Measurements from ENCODE around the gene SRGAP3.
A peak's percentile ranks its signal among the peaks of the same experiment; 100 is the strongest.

The SRGAP3 gene

GRCh38 chr3:9198899-9199335, 50.5 kb downstream of the SRGAP3 start:
- no peak for DNase-seq

- no peak for DNase-seq
Observed at GRCh38 chr3:9198261-9198660, 51.2 kb downstream of the SRGAP3 start.

GRCh38 chr3:9196020-9196419, 53.4 kb downstream of the SRGAP3 start:
- no peak for DNase-seq

GRCh38 chr3:9195390-9195789, 54.1 kb downstream of the SRGAP3 start:
- DNase-seq = no peak

GRCh38 chr3:9194509-9195184, 54.8 kb downstream of the SRGAP3 start:
- DNase-seq = no peak

- DNase-seq = no peak
Observed at GRCh38 chr3:9193633-9194195, 55.7 kb downstream of the SRGAP3 start.

- no peak for DNase-seq
Observed at GRCh38 chr3:9193211-9193610, 56.2 kb downstream of the SRGAP3 start.

- DNase-seq = no peak
Observed at GRCh38 chr3:9192248-9193025, 57.0 kb downstream of the SRGAP3 start.

GRCh38 chr3:9190276-9190675, 59.2 kb downstream of the SRGAP3 start:
- DNase-seq = no peak

GRCh38 chr3:9188583-9188982, 60.9 kb downstream of the SRGAP3 start:
- no peak for DNase-seq

- DNase-seq = no peak
Observed at GRCh38 chr3:9185701-9186100, 63.7 kb downstream of the SRGAP3 start.

GRCh38 chr3:9185046-9185445, 64.4 kb downstream of the SRGAP3 start:
- no peak for DNase-seq

- no peak for DNase-seq
Observed at GRCh38 chr3:9184461-9184835, 65.0 kb downstream of the SRGAP3 start.

- no peak for DNase-seq
Observed at GRCh38 chr3:9183811-9184460, 65.5 kb downstream of the SRGAP3 start.

GRCh38 chr3:9183011-9183410, 66.4 kb downstream of the SRGAP3 start:
- no peak for DNase-seq

- DNase-seq = peak; percentile 14
Observed at GRCh38 chr3:9180764-9181117, 68.7 kb downstream of the SRGAP3 start.

- DNase-seq = peak; percentile 4
Observed at GRCh38 chr3:9179826-9180763, 69.4 kb downstream of the SRGAP3 start.

- no peak for DNase-seq
Observed at GRCh38 chr3:9178697-9179096, 70.7 kb downstream of the SRGAP3 start.

- DNase-seq = no peak
Observed at GRCh38 chr3:9175421-9175820, 74.0 kb downstream of the SRGAP3 start.

GRCh38 chr3:9173445-9173844, 76.0 kb downstream of the SRGAP3 start:
- DNase-seq = no peak

GRCh38 chr3:9172851-9173321, 76.6 kb downstream of the SRGAP3 start:
- no peak for DNase-seq

GRCh38 chr3:9170851-9171160, 78.6 kb downstream of the SRGAP3 start:
- no peak for DNase-seq
